Stimulated activated naive CD8-positive, alpha-beta T cell treated with anti-CD3 and anti-CD28 coated beads, Interleukin-15, Interleukin-2, amounts not matched to agents 100 U/mL and 50 U/mL, for 24 hours (primary cell): ENCODE measurements around the gene CYSTM1.

Experiments used
- ATAC-seq: fragments of 150-1000 bp; cut with Tn5 transposase; one replicate; pipeline ENCODE4 v1.10.0; 2021
- DNase-seq: peaks from one replicate; pipeline ENCODE4 v3.0.0; 2021

The CYSTM1 gene, protein sequence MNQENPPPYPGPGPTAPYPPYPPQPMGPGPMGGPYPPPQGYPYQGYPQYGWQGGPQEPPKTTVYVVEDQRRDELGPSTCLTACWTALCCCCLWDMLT

DNA sequence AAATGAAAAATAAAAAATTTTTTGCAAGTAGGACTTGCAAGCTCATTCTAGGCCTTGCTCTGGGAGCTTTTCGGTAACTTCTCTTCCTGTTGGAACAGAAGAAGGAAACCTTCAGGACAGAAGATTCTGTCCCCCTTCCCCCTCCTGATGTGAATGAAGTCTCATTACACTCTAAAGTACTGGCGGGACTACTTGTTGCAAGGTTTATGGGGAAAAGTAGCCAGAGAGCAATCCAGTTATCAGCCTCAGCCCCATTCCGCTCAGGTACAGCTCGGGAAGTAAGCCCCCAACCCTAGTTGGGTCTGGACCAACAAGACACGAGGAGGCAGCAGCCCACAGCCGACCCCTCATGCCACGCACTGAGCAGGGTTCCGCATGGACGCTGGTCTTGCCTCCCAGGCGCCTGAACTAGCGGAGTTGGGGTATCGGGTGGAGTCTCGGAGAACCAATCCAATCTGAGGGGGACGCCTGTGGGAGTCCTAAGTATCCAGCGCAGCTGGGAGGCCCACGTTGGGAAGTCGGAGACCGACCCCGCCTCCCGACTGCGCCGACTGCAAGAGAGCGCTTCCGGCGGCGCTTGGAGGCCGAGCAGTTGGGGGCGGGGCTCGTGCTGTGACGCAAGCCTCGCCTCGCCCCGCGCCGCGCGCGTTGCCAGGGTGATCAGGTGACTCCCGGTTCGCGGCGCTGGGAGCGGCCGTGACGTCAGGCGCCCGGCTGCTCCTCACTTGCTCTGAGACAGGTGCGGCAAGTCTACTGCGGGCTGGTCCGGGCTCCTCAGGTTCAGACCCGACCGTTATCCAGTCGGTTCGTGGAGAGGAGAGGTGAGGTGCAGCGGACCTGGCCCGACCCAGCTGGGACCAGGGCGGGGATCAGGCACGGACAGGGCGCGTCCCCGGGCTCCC, at the start of gene CYSTM1:
Gene CYSTM1 (plus strand): TSS at position 724 of the 902 bp plus-strand sequence. CDS start 19,278 bp downstream, outside the sequence.
- ATAC-seq, result peak; percentile 93

DNA sequence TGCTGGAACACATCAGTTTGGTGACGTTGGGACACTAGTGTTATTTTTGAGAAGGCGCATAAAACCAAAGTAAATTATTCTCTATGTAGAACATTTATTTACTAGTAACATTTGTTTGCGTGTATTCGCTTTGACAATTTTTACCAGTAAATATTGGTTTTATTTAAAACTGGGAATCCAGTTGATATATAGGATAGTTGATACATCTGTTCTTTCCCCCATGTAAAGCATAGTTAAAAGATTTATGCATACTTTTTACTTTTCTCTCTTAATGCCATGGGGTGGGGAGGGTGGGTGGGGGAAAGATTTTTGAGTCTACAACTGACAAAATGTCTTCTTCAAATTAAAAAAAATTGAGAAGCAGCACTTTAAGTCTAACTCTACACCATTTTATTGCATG, 49.4 kb upstream of the CYSTM1 start, which contains the start of gene IGIP:
Gene IGIP (plus strand): TSS at position 301 of the 400 bp plus-strand sequence. CDS start 2,540 bp downstream, outside the sequence.
- DNase-seq (no peak), ATAC-seq (no peak)

More for the DNA sequence above, at the start of gene CYSTM1:
- peak; percentile 97 for DNase-seq

DNA sequence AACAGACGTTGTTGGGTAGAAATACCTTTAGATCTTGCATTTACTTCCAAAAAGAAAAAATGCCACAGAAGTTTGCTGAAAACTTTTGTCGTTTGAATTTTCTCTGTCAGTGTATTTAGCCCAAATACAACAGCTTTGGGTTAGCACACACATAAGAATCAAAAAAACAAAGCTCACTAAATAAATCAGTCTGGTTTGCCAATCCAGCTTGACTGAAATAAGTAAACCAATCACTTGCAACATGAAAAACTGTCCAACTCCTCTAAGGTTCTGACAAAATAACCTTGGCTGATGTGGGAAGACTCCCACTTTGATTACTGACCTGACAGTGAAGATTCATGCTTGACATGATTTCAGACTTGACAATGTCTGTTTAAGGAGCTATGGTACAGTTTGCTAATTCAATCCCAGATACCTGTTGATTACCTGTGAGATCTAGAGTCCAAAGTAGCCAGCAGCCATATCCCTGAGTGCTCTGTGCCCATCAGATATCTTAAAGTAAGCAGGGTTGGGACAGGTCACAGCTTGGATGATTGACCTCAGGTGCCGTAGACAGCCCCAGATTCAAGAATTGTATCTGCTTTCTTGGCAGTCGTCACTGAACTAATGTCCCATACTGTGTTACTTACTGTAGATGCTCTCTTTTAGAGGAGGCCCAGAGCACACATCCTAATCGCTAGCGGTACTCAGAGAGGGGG, 48.5 kb upstream of the CYSTM1 start:
- no peak for ATAC-seq
- DNase-seq, result no peak

DNA sequence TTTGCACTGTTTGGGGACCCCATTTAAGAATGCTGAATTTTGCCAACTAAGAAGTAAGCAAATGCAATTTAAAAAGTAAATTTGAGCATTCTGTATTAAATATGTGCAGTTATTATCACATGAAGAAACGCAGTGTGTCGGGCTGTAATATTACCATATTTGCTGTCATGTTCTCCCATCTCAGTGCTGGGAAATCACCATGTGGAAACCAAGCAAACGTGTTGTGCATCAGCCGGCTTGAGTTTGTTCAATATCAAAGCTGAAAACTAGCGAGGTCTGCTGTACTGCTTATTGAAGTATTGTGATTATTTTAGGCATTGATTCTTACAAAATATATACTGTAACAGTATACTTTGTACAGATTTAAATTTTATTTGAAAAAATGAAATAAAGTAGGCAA, 46.6 kb upstream of the CYSTM1 start:
- ATAC-seq, result no peak
- no peak for DNase-seq

DNA sequence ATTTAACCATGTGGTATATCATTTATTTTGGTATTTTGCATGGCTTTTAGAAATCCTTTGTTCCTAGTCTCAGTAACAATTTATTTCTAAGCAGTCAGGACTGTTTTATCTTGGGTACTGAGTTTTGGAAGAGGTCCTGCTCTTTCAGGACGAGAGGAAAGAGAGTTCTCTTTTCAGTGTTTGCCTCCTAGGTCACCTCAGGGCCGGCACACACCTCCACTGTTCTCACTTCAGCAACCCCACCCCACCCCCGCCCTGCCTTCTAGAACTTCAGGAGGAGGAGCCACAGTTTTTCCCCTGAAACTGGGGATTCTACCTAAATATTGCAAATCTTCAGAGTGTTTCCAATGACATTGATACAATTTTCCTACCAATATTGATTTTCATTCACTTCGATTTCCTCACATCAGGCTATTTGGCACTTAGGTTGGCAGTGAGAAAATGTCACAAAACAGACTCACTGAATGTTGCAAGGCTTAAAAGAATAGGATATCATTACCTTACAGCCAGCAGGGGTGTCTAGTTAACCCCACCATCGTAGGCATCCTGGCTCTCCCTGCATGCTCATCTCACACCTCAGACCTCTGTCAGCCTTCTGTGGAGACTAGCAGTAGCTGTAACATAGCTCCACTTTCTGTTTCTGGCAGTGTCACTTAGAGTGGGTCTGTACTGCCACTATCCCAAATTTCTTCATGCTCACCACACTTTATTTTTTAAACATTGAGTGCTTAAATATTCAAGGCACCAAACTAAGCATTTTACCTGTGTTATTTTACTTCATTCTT, 43.8 kb upstream of the CYSTM1 start:
- DNase-seq, result no peak
- ATAC-seq, result no peak

DNA sequence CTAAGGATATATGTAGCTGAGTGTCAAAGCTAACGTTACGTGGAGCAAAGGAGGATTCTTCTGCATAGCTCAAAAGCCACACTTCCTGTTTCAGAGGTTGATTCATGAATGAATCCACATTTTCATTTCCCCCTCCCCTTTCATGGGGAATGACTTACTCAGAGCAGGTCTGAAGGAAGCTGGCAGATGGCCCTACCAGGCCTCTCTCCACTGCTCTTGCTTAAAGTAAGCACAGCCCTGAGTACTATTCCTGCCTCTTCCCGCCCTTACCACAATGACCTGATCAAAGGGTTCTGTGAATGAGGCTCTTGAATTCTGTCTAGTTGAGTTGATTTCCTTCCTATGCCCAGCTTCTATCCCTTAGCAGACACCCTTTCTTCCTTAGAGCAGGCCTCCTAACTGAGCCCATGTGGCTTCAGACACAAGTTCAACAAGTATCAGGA, 43.0 kb upstream of the CYSTM1 start:
- ATAC-seq, result peak; percentile 92

DNA sequence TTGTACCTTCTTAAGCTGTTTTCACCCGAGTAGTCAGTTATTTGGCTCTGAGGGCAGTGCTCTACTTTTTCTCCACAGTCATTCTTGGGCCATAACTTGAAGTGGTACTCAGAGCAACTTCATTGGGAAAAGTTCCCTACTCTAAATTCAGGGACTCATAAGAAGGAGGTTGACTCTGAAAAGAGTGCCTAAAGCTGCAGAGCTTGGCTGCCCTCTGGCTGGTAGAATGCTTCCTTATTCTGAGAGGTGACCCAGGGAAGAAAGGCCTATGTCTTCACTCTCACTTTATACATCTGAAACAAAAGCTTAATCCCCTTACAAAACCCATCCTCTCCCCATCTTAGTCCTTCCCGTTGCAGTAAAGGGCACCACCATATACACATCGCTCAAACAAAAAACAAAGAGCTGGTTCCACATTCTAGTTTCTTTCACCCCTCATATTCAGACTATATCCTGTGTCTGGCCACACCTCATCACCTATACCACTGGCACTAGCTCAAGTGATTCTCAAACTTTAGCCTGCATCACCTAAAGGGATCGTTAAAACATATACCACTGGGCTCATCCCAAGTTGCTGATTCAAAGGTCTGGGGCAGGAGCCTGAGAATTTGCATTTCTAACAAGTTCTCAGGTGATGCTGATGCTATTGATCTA, 41.3 kb upstream of the CYSTM1 start:
- DNase-seq (no peak), ATAC-seq (no peak)

More for the DNA sequence above, 43.0 kb upstream of the CYSTM1 start:
- no peak for DNase-seq

DNA sequence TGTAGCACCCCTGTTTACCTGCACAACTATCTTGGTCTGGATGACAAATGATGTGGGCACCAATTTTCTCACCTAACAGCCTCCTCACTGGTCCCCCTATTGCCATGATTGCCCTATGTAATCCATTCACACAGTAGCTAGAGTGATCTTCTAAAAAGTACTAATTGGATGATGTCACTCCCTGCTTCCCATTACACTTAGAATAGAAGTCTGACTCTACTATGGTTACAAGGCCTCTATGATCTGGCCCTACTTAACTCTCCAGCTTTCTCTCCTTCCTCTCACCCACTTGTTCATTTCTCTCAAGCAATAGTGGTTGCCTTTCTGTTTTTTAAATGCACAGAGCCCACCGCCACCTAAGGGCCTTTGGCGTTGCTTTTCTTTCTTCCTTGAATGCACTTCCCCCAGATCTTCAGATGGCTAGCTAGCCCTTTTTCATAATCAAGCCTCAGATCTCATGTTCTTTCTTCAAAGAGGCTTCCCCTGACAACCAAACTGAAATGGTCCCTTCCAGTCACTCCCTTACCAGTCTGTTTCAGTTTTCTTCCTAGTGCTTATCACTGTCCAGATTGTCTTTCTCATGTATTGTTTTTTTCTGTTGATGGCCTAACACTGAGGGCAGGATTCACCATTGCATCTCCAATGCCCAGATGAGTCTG, 40.6 kb upstream of the CYSTM1 start:
- DNase-seq (no peak), ATAC-seq (no peak)

DNA sequence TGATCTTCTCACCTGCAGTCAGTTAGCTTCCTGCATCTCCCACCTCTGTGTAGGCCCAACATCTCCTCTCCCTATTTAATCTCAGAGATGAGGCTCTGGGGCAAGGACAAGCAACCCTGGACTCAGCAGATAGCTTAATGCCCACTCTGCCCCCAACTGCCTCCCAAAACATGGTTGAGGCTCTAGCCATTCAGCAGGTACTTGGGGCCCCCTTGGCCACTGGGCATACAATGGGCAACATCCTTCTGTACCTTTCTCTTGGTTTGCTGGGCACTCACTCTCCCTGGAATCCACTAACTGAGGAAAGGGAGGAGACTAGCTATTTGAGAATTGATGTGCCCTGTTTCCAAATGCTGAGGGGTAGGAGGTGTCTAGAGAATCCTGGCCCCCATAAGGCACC, 39.9 kb upstream of the CYSTM1 start:
- ATAC-seq, result no peak
- DNase-seq, result no peak

DNA sequence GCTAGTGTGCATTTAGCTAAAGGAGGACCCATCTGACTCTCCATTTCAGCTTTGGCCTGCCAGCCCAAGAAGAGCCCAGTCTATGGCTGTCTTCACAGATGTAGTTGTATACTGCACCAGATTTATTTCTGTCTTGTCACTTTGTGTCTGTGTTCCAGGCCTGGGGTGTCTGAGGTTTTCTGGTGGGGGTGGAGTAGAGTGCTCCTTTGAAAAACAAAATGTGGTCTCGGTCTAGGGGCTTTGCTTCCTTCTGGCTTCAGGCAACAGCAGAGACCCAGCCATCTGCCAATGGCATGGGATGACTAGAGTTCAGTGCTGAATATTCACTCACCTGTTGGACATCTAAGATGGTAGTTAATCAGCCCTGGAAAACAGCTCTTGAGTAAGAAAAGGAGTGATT, 38.4 kb upstream of the CYSTM1 start:
- ATAC-seq (no peak), DNase-seq (no peak)

DNA sequence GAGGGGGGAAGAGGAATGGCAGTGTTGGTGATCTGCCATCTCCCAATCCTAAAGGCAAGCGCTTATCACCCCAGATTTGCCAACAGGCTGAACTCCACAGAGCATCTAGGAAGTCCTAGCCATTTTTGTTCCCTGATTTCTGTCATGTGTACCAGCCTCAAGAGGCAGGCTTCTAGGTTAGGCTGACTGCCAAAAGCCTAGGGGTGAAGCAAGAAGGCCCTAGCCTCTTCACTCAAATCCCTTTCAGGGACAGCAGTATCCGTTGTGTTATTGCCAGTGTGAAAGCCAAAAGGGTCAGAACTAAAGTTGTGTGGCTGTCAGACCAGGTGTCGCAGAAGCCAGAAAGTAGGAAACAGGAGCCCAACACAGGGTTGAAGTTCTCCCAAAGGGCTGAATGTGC, 34.6 kb upstream of the CYSTM1 start:
- DNase-seq (no peak), ATAC-seq (no peak)

DNA sequence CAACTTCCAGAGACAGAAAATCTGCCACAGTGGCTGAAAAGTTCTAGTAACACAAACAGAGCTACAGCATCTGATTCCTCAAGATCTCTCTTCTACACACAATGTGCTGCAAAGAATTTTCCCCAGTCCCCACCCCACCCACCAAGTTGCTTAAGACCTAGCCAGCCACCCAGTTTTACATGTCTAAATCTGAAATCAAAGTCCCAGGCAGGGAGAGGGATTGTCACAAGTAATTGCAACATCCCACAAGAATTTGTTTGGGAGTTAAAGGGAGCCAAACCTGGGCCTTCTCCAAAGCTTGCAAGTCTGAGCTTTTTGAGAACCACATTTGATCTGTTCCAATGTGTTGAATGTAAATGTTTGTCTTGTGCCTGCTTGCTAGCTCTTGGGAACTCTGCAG, 33.7 kb upstream of the CYSTM1 start:
- DNase-seq (no peak), ATAC-seq (no peak)

DNA sequence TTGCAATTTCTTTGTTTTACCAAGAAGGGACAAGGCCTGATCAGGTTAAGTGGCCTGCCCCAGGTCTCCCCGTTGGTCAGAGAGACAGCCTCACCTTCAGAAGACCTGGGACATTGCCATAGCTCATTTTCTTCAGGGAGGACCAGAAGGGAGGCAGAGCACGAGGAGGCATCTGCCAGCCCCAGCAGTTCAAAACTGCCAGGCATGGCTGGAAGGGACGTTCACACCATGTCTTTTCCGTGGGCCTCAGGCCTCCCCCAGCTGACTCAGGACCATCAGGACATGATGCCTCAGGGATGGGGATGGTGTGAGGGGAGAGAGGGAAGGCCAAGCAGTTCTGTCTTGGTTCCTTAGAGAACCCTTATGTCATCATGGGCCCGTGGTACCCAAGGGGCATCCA, 32.7 kb upstream of the CYSTM1 start:
- ATAC-seq, result no peak
- no peak for DNase-seq

DNA sequence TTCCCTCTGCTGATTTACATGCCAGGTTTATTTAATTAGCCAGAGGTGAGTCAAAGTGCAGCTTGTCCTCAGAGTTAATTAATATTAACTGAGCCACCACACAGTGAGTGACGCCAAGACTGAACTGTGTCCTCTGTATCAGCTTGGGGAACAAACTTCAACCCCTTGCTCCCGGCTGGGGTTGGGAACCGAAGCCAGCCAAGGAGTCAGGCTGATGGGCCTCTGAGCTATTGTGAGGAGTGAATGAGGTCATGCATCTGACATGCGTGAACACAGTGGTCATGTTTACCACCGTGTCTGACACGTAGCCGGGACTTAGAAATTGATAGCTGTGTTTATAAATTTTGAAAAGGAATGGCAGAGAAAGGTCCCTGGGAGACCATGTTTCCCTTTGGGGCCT, 32.1 kb upstream of the CYSTM1 start:
- no peak for ATAC-seq
- no peak for DNase-seq

DNA sequence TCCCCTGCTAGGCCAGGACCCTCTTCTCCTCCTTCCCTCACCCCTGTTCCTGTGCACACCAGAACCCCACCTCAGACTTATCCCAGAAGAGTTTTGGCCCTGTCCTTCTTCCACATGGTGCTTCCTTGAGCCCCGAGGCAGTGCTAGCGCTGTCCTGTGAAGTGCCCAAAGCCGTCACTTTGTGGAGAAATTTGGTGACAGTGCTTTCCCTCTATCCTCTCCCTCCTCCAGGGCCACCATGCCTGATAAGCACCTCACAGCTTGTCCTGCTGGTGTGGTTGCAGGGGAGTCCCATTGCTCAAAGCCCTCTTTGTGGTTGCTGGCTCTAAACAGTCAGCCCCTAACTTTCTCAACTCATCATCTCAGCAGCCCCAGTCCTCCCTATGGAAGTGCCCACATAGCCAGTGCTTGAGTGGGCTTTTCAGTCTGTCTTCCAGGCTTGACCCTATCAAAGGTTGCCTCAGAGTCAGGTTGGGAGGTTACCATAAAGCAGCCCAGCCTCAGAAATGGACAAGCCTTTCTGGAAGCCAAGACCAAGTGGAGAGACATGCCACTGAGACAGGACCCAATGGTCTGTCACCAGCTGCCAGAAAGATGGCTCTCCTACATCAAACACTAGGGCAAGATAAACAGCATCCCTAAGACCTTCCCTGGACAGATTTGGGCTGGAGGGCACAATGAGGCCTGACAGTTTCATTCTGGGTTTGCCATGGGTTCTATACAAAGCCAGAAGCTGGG, 31.3 kb upstream of the CYSTM1 start:
- DNase-seq (no peak), ATAC-seq (no peak)

DNA sequence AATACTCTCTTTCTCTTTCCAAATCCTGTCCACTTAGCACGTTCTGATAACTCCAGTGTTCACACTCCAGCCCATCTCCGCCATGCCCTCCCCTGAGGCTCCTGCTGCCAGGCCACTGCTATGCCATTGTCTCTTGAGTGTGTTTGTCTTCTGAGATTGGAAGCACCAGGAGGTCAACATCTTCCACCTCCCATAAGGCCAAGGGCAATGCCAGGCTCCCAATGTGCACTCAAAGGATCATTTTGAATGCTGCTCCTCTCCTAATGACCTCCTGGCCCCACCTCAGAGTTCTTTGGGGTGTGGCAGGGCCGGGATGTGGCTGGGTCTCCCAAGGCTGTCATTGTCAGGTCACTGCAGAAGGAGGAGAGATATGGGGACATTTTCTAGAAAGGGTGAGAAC, 29.7 kb upstream of the CYSTM1 start:
- DNase-seq (no peak), ATAC-seq (no peak)

DNA sequence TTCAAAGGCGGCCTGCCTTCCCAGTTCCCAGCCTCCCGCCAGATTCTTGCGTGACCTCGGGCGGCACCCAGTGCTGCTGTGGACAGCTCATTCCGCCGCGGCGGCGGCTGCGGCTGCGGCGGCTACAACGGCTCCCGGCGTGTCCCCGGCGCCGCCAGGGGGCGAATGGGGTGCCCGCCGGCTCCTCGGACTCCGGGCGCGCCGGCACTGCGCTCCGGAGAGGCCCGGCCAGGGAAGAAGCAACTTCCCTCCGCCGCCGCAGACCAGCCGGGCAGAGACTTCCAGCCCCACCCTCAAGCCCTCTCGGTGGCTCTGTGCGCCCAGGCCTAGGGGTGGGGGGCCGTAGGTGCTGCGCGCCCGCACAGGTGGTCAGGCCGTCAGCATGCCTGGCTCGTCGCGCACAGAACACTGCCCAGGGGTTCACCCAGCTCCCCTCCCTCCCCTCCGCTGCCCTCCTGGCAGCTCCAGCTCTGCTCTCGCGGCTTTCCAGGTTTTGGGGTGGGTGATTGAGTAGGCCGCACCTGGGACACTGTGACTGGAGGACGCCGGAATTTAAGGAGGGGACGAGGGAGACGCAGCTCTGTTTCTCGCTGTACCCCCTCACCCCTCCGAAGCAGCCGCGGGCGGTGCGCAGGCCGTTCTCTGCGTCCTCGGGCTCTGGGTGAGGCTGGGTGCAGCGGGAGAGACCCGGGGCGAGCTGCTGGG, 29.0 kb upstream of the CYSTM1 start:
- peak; percentile 71 for DNase-seq
- peak; percentile 73 for ATAC-seq

DNA sequence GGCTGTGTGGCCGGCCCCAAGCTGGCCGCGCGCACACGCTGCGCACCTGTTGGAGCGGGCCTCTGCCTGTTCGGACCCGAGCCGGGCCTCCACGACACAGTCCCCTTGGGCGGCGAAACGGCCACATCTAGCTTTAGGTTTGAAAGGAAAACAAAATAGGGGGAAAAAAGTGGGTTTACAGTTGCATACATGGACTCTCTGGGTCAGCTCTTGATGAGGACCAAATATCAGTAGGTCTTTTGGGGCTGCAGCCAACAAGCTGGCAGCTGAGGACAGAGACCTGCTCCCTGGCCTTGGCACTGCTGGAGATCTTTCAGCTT, 28.5 kb upstream of the CYSTM1 start:
- DNase-seq (no peak), ATAC-seq (no peak)

DNA sequence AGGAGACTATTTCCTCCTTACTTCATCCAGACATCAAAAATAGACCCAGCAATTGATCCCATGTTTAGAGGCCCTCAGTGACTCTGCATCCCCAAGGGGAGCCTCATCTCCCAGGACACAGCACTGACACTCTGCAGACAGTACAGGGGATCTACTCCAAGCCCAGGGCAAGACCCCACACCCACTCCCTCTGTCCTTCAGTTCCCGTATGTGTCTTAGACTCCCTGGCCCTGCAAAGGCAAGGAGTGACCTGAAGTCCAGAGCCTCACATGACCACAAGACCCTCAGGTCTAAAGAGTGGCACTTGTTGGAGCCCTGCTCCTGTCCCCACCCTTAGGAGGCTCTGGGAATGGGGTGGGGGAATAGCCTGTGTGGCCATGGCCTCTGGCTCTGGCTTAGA, 27.5 kb upstream of the CYSTM1 start:
- no peak for ATAC-seq
- no peak for DNase-seq

DNA sequence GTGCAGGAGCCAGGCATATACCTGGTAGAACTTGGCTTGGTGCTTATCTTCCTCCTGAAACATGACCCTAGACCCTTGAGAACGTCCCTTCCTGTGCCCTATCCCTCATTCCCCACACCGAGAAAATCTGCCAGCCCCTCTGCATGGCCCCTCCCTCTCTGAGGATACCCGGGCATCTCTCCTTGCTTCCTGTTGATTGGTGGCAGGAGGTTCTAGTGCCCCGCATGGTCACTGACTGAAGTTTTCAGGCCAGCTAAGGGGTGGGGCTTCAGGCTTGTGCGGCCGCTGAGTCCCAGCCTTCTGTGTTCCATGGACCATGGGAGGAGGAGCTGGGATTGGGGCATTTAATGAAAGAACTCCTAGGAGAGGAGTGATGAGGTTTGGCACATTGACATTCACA, 26.5 kb upstream of the CYSTM1 start:
- ATAC-seq, result no peak
- DNase-seq, result no peak
